OCI-LY1 (cell line): ENCODE results near the gene NXNL1.
"Not testable (repeated sequence)": the region's sequence is repeated elsewhere in the genome, so short reads cannot be mapped to it uniquely, and the experiment has no call there.

Experiments
- H2AFZ ChIP-seq: fragments of 200-600 bp; sonication (generic), shearing (Covaris generic); 2 replicates; pipeline ENCODE4 v1.6.0; 2014; ENCODE audit warnings: antibody characterized with exemption, mild to moderate bottlenecking, low read length
- H3F3A ChIP-seq: fragments of 200-600 bp; sonication (generic), shearing (Covaris generic); 2 replicates; pipeline ENCODE4 v1.6.0; 2014; ENCODE audit warnings: mild to moderate bottlenecking, antibody characterized with exemption, low read length, moderate library complexity; ENCODE audit not compliant: insufficient read depth
- H3K27ac ChIP-seq: fragments of 200-600 bp; sonication (generic); 2 replicates; pipeline ENCODE4 v1.5.1; 2014; ENCODE audit warnings: low read length, mixed run types, mild to moderate bottlenecking, low read depth; ENCODE audit not compliant: poor library complexity, severe bottlenecking
- H3K27me3 ChIP-seq: fragments of 200-600 bp; sonication (generic); 2 replicates; pipeline ENCODE4 v1.6.0; 2014; ENCODE audit warnings: antibody characterized with exemption, mild to moderate bottlenecking, low read length, moderate library complexity; ENCODE audit not compliant: insufficient read depth
- H3K36me3 ChIP-seq: fragments of 200-600 bp; sonication (generic); 2 replicates; pipeline ENCODE4 v1.6.1; 2014; ENCODE audit warnings: mild to moderate bottlenecking, antibody characterized with exemption, low read length, moderate library complexity, mixed read lengths; ENCODE audit not compliant: insufficient read depth
- H3K4me1 ChIP-seq: fragments of 200-600 bp; sonication (generic); 2 replicates; pipeline ENCODE4 v1.5.1; 2014; ENCODE audit warnings: mild to moderate bottlenecking, low read length, moderate library complexity; ENCODE audit not compliant: insufficient read depth, severe bottlenecking
- H3K4me2 ChIP-seq: fragments of 200-600 bp; sonication (generic), shearing (Covaris generic); 2 replicates; pipeline ENCODE4 v1.6.1; 2014; ENCODE audit warnings: low read length
- H3K4me3 ChIP-seq: fragments of 200-600 bp; sonication (generic); 2 replicates; pipeline ENCODE4 v1.5.1; 2014; ENCODE audit warnings: low read length, low read depth, mild to moderate bottlenecking, mixed read lengths; ENCODE audit not compliant: poor library complexity, severe bottlenecking
- H3K79me2 ChIP-seq: fragments of 200-600 bp; shearing (Covaris generic); 2 replicates; pipeline ENCODE4 v1.6.1; 2016; ENCODE audit warnings: mixed run types, low read length, mixed read lengths; ENCODE audit not compliant: insufficient read depth
- H3K9ac ChIP-seq: fragments of 200-600 bp; sonication (generic), shearing (Covaris generic); 2 replicates; pipeline ENCODE4 v1.6.1; 2014; ENCODE audit warnings: mild to moderate bottlenecking, low read length, mixed read lengths
- H3K9me2 ChIP-seq: fragments of 200-600 bp; sonication (generic), shearing (Covaris generic); 2 replicates; pipeline ENCODE4 v1.6.1; 2014; ENCODE audit warnings: low read depth, mild to moderate bottlenecking, low read length, mixed read lengths
- H3K9me3 ChIP-seq: fragments of 200-600 bp; shearing (Covaris generic); 2 replicates; pipeline ENCODE4 v1.6.1; 2014; ENCODE audit warnings: low read length, mixed read lengths
- H4K20me1 ChIP-seq: fragments of 200-600 bp; sonication (generic), shearing (Covaris generic); 2 replicates; pipeline ENCODE4 v1.6.0; 2016; ENCODE audit warnings: mild to moderate bottlenecking, low read length; ENCODE audit not compliant: insufficient read depth
- CTCF ChIP-seq: fragments of 200-600 bp; sonication (generic), shearing (Covaris generic); IDR thresholded peaks from 2 replicates; pipeline ENCODE4 v1.5.1; 2017; ENCODE audit warnings: mild to moderate bottlenecking, antibody characterized with exemption, low read length, moderate library complexity, mixed read lengths
- EZH2 ChIP-seq: fragments of 200-600 bp; sonication (generic), shearing (Covaris generic); IDR thresholded peaks from 2 replicates; pipeline ENCODE4 v1.8.0; 2017; ENCODE audit warnings: borderline replicate concordance, mixed run types, mild to moderate bottlenecking, antibody characterized with exemption, low read length, moderate library complexity, mixed read lengths

The NXNL1 gene, protein sequence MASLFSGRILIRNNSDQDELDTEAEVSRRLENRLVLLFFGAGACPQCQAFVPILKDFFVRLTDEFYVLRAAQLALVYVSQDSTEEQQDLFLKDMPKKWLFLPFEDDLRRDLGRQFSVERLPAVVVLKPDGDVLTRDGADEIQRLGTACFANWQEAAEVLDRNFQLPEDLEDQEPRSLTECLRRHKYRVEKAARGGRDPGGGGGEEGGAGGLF

DNA sequence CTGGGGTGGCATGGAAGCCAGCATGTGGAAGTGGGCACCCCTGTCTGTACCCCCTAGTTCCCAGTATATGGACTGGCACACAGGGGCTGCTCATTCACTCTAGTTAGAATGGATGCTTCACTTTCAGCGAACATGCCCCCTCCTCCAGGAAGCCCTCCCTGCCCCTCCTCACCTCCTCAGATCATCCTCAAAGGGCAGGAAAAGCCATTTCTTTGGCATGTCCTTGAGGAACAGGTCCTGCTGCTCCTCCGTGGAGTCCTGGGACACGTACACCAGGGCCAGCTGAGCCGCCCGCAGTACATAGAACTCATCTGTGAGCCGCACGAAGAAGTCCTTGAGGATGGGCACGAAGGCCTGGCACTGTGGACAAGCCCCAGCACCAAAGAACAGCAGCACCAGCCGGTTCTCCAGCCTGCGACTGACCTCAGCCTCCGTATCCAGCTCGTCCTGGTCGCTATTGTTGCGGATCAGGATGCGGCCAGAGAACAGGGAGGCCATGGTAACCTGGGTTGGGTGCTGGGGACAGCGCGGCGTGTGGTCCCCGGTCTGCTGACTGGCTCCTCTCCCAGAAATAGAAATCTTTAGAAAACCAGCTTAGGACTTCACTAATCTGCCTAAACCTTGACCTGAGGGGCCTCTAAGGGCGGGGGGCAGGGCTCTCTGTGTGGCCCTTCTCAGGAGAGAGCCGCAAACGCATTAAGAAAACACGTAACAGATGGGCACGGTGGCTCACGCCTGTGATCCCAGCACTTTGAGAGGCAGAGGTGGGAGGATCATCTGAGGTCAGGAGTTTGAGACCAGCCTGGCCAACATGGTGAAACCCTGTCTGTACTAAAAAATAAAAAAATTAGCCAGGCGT is at the start of gene NXNL1:
Gene NXNL1 (minus strand): TSS at position 555 of the 859 bp plus-strand sequence. CDS start 57 bp downstream, at position 498.
- Histone ChIP-seq H3K79me2 (no peaks in the 10 kb centered on the region), H3K9me3 (no peaks in the 10 kb centered on the region), H3K36me3 (no peaks in the 10 kb centered on the region), H3K9ac (no peak within 1 kb of the TSS), H3K4me2 (no peak within 1 kb of the TSS), H3K4me1 (no peaks in the 10 kb centered on the region), H4K20me1 (no peaks in the 10 kb centered on the region), H3K27me3 (peaks cover 7% of the 10 kb centered on the region; the same call in 1 of the 2 replicates), H3K27ac (no peak within 1 kb of the TSS), H3K4me3 (no peak within 1 kb of the TSS), H2AFZ (no peak within 1 kb of the TSS), H3F3A (no peaks in the 10 kb centered on the region), H3K9me2 (no peaks in the 10 kb centered on the region)
- no peak for TF ChIP-seq EZH2
- no peak for TF ChIP-seq CTCF

DNA sequence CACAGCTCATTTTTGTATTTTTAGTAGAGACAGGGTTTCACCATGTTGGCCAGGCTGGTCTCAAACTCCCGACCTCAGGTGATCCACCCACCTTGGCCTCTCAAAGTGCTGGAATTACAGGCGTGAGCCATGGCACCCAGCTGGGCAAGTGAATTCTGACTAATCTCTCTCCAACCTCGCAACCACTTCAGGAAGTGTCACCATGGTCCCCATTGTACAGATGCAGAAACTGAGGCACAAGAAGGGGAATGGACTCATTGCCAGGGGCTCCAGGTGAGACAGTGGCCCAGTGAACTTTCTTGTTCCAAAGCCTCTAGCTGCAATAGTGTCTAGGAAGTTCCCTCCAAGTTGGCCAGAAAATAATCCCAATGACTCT is 47.8 kb upstream of the NXNL1 start:
- not testable (repeated sequence) for H3K4me2 ChIP-seq, H3K27ac ChIP-seq, H3F3A ChIP-seq, H3K4me3 ChIP-seq, H2AFZ ChIP-seq, H3K27me3 ChIP-seq, H4K20me1 ChIP-seq, H3K9ac ChIP-seq, H3K79me2 ChIP-seq, H3K9me2 ChIP-seq, H3K36me3 ChIP-seq
- Histone ChIP-seq H3K9me3 (peaks cover 11% of the 10 kb centered on the region), H3K4me1 (peaks cover 20% of the 10 kb centered on the region)

DNA sequence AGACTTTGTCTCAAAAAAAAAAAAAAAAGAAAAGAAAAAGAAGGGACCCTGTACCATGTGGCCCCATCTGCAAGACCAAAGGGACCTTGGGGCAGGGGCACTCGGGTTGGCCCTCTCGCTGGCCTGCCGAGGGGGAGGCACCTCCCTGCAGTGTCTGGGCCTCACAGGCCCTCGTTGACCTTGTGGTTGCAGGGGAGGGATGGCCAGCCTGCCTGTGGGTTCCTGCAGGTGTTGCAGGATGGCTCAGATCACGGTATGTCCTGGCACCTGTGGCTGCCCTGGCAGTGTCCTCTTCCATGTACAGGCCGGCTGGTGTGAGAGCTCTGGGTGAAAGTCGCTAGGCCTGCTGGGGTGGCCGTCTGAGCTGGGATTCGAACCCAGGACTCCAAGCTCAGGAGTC is 46.0 kb upstream of the NXNL1 start:
- H3K79me2 ChIP-seq, result no peaks in the 10 kb centered on the region
- H3K27ac ChIP-seq, result no peak overlapping the region
- H3K9me3 ChIP-seq, result peaks cover 11% of the 10 kb centered on the region
- peaks cover 10% of the 10 kb centered on the region for H3K4me1 ChIP-seq
- no peaks in the 10 kb centered on the region for H3F3A ChIP-seq
- H3K27me3 ChIP-seq, result no peaks in the 10 kb centered on the region
- no peaks in the 10 kb centered on the region for H4K20me1 ChIP-seq
- H3K36me3 ChIP-seq, result no peaks in the 10 kb centered on the region; the same call in 1 of the 2 replicates
- H2AFZ ChIP-seq, result no peak overlapping the region
- no peaks in the 10 kb centered on the region for H3K9me2 ChIP-seq
- H3K4me2 ChIP-seq, result no peak overlapping the region
- no peak overlapping the region for H3K9ac ChIP-seq
- no peak overlapping the region for H3K4me3 ChIP-seq
- no peak for TF ChIP-seq CTCF
- TF ChIP-seq EZH2, result no peak
